HG02610 (cell line): Measurements from ENCODE around the gene DRC1.
"Not testable (repeated sequence)": the region's sequence is repeated elsewhere in the genome, so short reads cannot be mapped to it uniquely, and the experiment has no call there.

Experiments used
- ATAC-seq: cut with Tn5 transposase; IDR thresholded peaks from one replicate; pipeline ENCODE4 v1.9.1; 2021; ENCODE audit warnings: mild to moderate bottlenecking, moderate library complexity; ENCODE audit not compliant: unreplicated experiment

DRC1 gene

GRCh38 chr2:26462511-26463243 lies 61.0 kb downstream of the DRC1 start:
- no peak for ATAC-seq

- no peak for ATAC-seq
Observed at GRCh38 chr2:26463244-26464192, 61.8 kb downstream of the DRC1 start.

GRCh38 chr2:26464390-26465265 lies 62.9 kb downstream of the DRC1 start:
- no peak for ATAC-seq

GRCh38 chr2:26465266-26465925 lies 63.7 kb downstream of the DRC1 start:
- no peak for ATAC-seq

GRCh38 chr2:26465981-26466471 lies 64.3 kb downstream of the DRC1 start:
- no peak for ATAC-seq

- no peak for ATAC-seq
Observed at GRCh38 chr2:26466662-26467310, 65.1 kb downstream of the DRC1 start.

GRCh38 chr2:26468544-26468943 lies 66.8 kb downstream of the DRC1 start:
- not testable (repeated sequence) for ATAC-seq

GRCh38 chr2:26469092-26469710 lies 67.5 kb downstream of the DRC1 start:
- ATAC-seq, result no peak

GRCh38 chr2:26469955-26470354 lies 68.2 kb downstream of the DRC1 start:
- no peak for ATAC-seq

- no peak for ATAC-seq
Observed at GRCh38 chr2:26470601-26471260, 69.0 kb downstream of the DRC1 start.

GRCh38 chr2:26471289-26471688 lies 69.6 kb downstream of the DRC1 start:
- ATAC-seq, result no peak

- ATAC-seq, result no peak
Observed at GRCh38 chr2:26471766-26472706, 70.3 kb downstream of the DRC1 start.

GRCh38 chr2:26472821-26473655 lies 71.3 kb downstream of the DRC1 start:
- no peak for ATAC-seq

- ATAC-seq, result no peak
Observed at GRCh38 chr2:26473796-26474195, 72.1 kb downstream of the DRC1 start.

GRCh38 chr2:26474261-26474785 lies 72.6 kb downstream of the DRC1 start:
- ATAC-seq, result no peak

- ATAC-seq, result no peak
Observed at GRCh38 chr2:26475037-26475436, 73.3 kb downstream of the DRC1 start.
